Lower leg skin (tissue), 4 donors: ENCODE results near the gene CFAP65. TPM values are rescaled to one million over a fixed set of nuclear protein-coding genes. Genes with fewer than 3 reads are reported as not detected.
A peak's percentile ranks its signal among the peaks of the same experiment; 100 is the strongest.

Experiments
- DNase-seq, 2 donors: peaks; one replicate each; pipeline ENCODE4 v3.0.0-alpha.2; 2019; ENCODE audit warnings: low spot score in 2 of 2
- H3K4me3 ChIP-seq: fragments of 200-600 bp; sonication (generic); 2 replicates; pipeline ENCODE4 v1.5.1; 2017; ENCODE audit warnings: mild to moderate bottlenecking, low read depth; ENCODE audit not compliant: poor library complexity, severe bottlenecking
- CTCF ChIP-seq, 3 donors: fragments of 450-650 bp; IDR thresholded peaks; one replicate each; pipeline ENCODE4 v1.5.1; 2016; ENCODE audit warnings: antibody characterized with exemption in 3 of 3, mild to moderate bottlenecking in 3 of 3, moderate library complexity in 2 of 3
- POLR2A ChIP-seq, 2 donors: fragments of 450-650 bp; IDR thresholded peaks; one replicate each; pipeline ENCODE4 v1.6.1; 2016 to 2017; ENCODE audit warnings: antibody characterized with exemption in 2 of 2, mild to moderate bottlenecking in 1 of 2, moderate library complexity in 1 of 2
- WGBS, 2 donors: methylation state at CpG; one replicate each; pipeline ENCODE4 v1.1.5; 2018; 5-methylcytosine and 5-hydroxymethylcytosine counted together
- intact Hi-C: fragments of 100-400 bp; cut with DNase I; formaldehyde crosslinking; loops from one replicate; pipeline ENCODE4 v1.15.0; 2023; ENCODE audit warnings: low total_unique reads
- total RNA-seq, 4 donors: library from RNA; depleted of rRNA; stranded (reverse); fragments of >200 nt; gene quantifications; one replicate each; pipeline ENCODE4 v1.1.0, GENCODE V29; 2016

CFAP65 gene
- total RNA-seq, 4 donors from 2014 or later = not detected

GRCh38 chr2:218995972-218996711 lies 45.2 kb downstream of the CFAP65 start:
- peak; percentile 72 to 97 for DNase-seq
- no peak overlapping the region for H3K4me3 ChIP-seq
- TF ChIP-seq POLR2A (IDR thresholded peaks at IDR 0.05) (no peak), CTCF (IDR thresholded peaks at IDR 0.05) (peak in 1 of 3 donors; percentile 64)
- intact Hi-C loops = no loop called here
- WGBS, 2 donors = 6 to 7% methylated on average over 28 of the region's 43 CpGs

- TF ChIP-seq CTCF (IDR thresholded peaks at IDR 0.05) = no peak
- intact Hi-C loops = no loop called here
- H3K4me3 ChIP-seq = no peak overlapping the region
- no peak for DNase-seq
- 21 to 23% methylated on average over 8 of the region's 8 CpGs for WGBS, 2 donors
These were observed 45.8 kb downstream of the CFAP65 start for GRCh38 chr2:218995561-218995960.

- peak within 1 kb of the TSS; percentile 7 for H3K4me3 ChIP-seq
- intact Hi-C loops = no loop called here
- no peak for DNase-seq
- TF ChIP-seq POLR2A (IDR thresholded peaks at IDR 0.05) (no peak), CTCF (IDR thresholded peaks at IDR 0.05) (no peak)
- 2 to 3% methylated on average over 39 to 54 of the region's 88 CpGs for WGBS, 2 donors
These were observed 47.7 kb downstream of the CFAP65 start, which contains the start of gene CRYBA2 for GRCh38 chr2:218993345-218994315. Gene CRYBA2 (minus strand): TSS chr2:218993422. CDS start chr2:218993176, 246 bp downstream.

GRCh38 chr2:218992703-218993344 lies 48.5 kb downstream of the CFAP65 start:
- 2 to 3% methylated on average over 34 to 38 of the region's 44 CpGs for WGBS, 2 donors
- TF ChIP-seq CTCF (IDR thresholded peaks at IDR 0.05) = no peak
- no peak for TF ChIP-seq POLR2A (IDR thresholded peaks at IDR 0.05)
- no peak for DNase-seq
- intact Hi-C loops = no loop called here
- H3K4me3 ChIP-seq = peak overlapping the region; percentile 7

GRCh38 chr2:218992196-218992595 lies 49.1 kb downstream of the CFAP65 start:
- H3K4me3 ChIP-seq = no peak overlapping the region
- intact Hi-C loops = no loop called here
- no peak for TF ChIP-seq POLR2A (IDR thresholded peaks at IDR 0.05)
- no peak for TF ChIP-seq CTCF (IDR thresholded peaks at IDR 0.05)
- 11 to 17% methylated on average over 7 of the region's 7 CpGs for WGBS, 2 donors
- DNase-seq = no peak
